ENCODE measurements around the gene C4orf50.

DNA sequence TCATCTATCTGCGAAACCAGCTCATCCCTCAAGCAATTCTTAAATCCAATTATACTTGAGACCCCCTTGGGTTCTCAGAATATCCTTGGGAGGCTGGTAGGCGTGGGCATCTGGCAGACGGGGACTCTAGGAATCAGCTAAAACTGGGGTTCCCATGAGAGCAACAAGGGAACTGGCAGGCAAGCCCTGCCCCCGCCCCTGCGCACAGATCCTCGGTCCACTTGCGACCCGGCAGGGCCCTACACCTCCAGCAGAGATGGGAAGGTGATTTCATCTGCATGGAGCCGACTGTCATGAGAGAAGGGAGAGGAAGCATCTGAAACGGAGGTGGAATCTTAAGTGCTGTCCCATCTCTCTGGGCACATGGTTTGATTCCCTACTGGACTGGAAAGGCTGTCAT, 9.9 kb upstream of the C4orf50 start:
- TF ChIP-seq ESRRG (CRISPR knock-in tag; IDR thresholded peaks at IDR 0.05) (no peak), ZFP3 (CRISPR knock-in tag; IDR thresholded peaks at IDR 0.05) (no peak), BACH2 (CRISPR knock-in tag; IDR thresholded peaks at IDR 0.05; ENCODE audit: borderline replicate concordance) (no peak), TCF4 (CRISPR knock-in tag; IDR thresholded peaks at IDR 0.05; ENCODE audit: borderline replicate concordance) (no peak), ZNF8 (CRISPR knock-in tag; IDR thresholded peaks at IDR 0.05) (no peak), ISL1 (CRISPR knock-in tag; IDR thresholded peaks at IDR 0.05) (no peak), SNAI2 (CRISPR knock-in tag; IDR thresholded peaks at IDR 0.05) (no peak)
- TF ChIP-seq, protein P1, sequence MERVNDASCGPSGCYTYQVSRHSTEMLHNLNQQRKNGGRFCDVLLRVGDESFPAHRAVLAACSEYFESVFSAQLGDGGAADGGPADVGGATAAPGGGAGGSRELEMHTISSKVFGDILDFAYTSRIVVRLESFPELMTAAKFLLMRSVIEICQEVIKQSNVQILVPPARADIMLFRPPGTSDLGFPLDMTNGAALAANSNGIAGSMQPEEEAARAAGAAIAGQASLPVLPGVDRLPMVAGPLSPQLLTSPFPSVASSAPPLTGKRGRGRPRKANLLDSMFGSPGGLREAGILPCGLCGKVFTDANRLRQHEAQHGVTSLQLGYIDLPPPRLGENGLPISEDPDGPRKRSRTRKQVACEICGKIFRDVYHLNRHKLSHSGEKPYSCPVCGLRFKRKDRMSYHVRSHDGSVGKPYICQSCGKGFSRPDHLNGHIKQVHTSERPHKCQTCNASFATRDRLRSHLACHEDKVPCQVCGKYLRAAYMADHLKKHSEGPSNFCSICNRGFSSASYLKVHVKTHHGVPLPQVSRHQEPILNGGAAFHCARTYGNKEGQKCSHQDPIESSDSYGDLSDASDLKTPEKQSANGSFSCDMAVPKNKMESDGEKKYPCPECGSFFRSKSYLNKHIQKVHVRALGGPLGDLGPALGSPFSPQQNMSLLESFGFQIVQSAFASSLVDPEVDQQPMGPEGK (CRISPR knock-in tag; IDR thresholded peaks at IDR 0.05; ENCODE audit: borderline replicate concordance): no peak
- TF ChIP-seq, protein P2, sequence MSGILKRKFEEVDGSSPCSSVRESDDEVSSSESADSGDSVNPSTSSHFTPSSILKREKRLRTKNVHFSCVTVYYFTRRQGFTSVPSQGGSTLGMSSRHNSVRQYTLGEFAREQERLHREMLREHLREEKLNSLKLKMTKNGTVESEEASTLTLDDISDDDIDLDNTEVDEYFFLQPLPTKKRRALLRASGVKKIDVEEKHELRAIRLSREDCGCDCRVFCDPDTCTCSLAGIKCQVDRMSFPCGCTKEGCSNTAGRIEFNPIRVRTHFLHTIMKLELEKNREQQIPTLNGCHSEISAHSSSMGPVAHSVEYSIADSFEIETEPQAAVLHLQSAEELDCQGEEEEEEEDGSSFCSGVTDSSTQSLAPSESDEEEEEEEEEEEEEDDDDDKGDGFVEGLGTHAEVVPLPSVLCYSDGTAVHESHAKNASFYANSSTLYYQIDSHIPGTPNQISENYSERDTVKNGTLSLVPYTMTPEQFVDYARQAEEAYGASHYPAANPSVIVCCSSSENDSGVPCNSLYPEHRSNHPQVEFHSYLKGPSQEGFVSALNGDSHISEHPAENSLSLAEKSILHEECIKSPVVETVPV (CRISPR knock-in tag; IDR thresholded peaks at IDR 0.05): no peak

Data from SK-N-SH treated with all-trans-retinoic acid at 6 μM for 48 hours (cell line).